UCSD-AML1 (cell line): ENCODE data around the gene RAB20.

Source experiments
- DNase-seq: peaks from one replicate; lab custom pipeline; 2025; ENCODE audit not compliant: unreplicated experiment; lab: John Stamatoyannopoulos, UW

The RAB20 gene

DNA sequence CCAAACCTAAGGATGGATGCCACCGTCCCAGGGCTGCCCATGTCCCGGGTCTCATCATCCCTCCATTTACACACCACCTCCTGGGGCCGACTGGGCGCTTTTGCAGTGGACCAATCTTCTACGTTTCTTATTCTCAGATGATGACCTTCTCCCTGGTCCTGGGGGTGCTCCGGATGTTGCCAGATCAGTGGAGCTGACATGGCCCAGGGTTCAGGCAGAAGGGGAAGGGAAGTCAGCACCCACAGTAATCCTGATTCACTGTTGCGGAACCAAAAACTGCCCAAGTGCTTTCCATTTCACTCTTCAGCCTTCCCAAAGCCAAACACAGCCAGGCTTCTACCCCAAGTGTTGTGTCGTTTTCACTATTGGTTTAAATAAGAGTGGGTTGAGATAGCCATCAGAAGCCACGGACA, 29.8 kb downstream of the RAB20 start:
- no peak for DNase-seq

GRCh38 chr13:110531100-110531499, 30.4 kb downstream of the RAB20 start:
- DNase-seq: no peak

DNA sequence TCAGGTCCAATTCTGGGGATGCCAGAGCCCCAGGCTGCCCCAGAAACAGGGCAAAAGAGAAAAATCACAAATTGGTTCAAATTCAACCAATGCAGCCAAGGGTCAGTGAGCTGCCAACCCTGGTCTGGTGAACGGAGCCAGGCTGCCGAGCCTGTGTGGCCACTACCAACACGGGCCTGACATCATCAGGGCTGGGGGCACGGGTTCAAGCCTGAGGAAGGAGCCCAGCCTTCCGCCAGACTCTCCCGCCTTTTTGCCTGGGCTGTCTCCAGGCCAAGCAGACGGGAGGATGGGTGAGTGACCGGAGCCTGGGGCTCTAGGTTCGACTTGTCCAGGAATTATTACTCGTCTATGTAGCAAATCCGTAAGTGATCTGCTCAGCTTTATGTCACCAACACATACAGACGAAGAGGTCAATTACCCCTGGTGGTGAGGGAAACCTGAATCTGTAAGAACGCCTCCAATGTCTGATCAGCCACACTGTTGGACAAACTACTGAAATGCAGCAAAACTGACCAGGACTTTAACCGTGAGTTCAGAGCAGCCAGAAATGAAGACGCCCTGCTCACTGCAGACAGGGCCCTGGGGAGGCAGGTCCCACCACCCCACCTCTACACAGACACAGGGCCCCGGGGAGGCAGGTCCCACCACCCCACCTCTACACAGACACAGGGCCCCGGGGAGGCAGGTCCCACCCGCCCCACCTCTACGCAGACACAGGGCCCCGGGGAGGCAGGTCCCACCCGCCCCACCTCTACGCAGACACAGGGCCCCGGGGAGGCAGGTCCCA, 31.8 kb downstream of the RAB20 start:
- no peak for DNase-seq

DNA sequence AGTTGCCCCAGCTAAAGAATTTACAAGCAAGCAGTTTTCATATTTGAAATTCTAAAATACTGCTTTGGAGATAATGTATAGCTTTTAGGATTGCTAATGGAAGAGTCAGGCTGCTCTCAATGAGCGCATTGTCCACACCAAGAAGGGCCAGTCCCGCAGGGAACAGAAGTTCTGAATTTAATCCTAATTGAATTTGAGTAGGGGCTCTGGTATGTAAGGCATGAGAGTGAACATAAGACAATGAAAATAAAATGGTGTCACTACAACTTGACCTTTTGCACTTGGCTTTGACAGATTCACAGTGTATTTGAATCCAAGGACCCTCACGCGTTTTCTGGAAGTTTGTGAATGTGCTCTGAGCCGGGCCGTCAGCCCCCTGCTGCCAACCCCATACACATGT, 32.6 kb downstream of the RAB20 start:
- no peak for DNase-seq

- no peak for DNase-seq
These were observed 33.2 kb downstream of the RAB20 start for GRCh38 chr13:110528371-110528770.

DNA sequence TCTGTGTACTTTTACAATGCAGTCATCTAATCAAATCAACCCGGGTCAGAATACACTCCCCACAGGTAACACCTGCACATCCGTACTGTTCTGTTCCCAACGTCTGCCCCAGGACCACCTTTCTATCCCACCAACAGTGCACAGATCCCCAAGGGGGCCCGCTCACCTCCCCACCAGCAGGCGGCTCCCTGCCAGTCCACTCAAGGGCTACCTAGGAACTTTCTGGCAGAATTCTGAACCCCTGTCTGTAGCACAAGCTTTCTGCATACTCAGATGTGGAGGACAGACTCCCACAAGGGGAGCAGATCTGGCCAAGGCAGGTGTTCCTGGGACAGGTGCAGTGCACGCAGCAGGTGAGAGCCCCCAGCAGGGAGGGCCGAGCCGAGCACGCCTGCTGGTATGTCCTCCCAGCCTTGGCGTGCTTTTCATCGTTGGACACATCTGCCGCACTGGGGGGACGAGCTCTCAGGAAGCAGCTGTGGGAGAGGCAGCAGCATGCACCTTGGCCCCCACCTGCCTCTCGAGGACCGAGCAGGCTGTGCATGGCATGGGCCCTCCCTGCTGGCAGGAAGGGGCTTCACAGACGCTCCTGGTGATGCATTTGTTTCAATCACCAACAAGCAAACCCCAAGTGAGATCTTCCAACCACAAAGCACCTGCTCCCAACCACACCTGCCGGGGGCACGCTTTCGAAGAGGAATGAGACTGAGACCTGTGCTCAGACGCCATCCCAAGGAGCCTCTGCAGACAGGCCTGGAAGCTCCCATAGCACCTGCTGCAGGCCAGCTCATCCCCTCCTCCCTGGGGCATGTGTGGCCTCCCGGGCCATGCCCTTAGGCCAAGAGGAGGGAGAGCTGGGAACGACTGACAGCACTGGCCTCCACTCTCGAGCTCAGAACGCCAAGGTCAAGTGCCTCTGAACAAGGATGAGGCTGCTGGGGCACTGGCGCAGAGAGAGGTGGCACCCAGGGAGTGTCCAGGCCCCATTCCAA, 35.9 kb downstream of the RAB20 start:
- no peak for DNase-seq

GRCh38 chr13:110524541-110525257, 36.8 kb downstream of the RAB20 start:
- DNase-seq: no peak

DNA sequence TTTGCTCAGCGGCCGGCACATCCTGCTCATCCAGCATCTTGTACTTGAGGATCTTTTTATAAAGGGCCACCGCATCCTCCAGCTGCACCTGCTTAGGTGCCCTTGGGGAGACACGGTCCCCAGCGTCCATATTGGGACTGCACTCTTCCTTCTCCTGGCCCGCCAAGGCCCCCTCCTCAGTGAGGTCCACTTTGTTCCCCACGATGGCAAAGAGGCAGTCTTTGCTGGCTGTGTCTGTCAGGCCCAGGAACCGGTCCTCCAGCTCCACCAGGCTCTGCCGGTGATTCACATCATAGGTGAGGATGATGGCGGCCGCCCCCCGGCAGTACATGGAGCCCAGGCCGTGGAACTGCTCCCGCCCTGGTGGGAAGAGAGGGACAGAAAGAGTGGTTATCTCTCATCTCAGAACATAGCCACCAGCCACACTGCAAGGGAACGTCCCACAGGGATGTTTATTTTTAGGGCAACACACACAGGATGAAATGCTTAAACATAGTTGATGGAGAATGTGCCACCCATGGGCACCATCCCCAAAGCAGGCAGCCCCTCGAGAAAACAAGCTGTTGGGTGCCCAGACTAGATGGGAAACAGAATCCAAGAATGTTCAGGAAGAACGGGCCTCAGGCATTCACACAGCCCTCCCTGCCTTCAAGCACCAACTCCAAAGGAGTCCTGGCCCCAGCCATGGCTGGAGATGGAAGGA, 37.5 kb downstream of the RAB20 start:
- no peak for DNase-seq

- no peak for DNase-seq
These were observed 38.3 kb downstream of the RAB20 start for GRCh38 chr13:110523180-110523579.

GRCh38 chr13:110522721-110523120, 38.8 kb downstream of the RAB20 start:
- DNase-seq: no peak

DNA sequence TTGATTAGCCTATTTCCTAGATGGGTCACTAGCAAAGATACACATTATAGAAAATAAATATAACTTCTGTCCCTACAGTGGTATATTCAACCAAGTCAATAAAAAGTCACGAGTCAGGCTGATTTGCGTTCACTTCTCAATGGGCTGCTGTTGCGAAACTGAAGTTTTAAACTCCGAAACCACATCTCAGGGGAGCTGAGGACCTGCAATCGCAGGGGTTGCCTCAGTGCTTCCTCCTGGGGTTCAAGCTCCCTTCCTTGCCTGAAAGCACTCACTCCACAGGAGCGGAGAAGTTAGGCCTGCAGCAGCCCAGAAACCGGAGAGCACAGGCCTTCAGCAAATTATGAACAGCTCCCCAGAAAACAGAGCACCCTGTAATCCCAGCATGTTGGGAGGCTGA, 39.6 kb downstream of the RAB20 start:
- DNase-seq: no peak

GRCh38 chr13:110521296-110521680, 40.2 kb downstream of the RAB20 start:
- DNase-seq: no peak

GRCh38 chr13:110520431-110521295, 40.9 kb downstream of the RAB20 start:
- peak; percentile 40 for DNase-seq

DNA sequence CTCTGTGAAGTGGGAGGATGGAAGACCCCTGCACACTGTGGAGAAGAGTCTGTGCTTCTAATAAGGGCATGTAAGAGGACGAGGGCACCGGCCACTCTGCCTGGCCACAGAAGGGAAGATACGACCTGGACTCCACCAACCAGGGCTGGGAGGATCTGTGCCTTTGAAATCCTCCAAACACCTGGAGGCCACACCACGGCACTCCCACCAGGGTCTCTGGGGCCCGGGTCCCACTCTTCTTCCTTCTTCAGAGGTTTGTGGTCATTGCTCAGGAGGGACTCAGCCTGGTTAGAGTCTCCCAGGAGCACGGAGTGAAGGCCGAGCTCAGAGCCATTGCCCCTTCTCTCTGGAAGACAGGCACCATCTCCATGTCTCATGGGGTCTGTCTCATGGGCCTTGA, 42.0 kb downstream of the RAB20 start:
- no peak for DNase-seq

DNA sequence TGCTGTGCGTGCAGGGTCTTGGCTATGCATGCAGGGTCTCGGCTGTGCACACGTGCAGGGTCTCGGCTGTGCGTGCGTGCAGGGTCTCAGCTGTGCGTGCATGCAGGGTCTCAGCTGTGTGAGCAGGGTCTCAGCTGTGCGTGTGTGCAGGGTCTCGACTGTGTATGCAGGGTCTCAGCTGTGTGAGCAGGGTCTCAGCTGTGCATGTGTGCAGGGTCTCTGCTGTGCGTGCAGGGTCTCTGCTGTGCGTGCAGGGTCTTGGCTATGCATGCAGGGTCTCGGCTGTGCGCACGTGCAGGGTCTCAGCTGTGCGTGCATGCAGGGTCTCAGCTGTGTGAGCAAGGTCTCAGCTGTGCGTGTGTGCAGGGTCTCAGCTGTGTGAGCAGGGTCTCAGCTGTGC, 42.5 kb downstream of the RAB20 start:
- DNase-seq: no peak

DNA sequence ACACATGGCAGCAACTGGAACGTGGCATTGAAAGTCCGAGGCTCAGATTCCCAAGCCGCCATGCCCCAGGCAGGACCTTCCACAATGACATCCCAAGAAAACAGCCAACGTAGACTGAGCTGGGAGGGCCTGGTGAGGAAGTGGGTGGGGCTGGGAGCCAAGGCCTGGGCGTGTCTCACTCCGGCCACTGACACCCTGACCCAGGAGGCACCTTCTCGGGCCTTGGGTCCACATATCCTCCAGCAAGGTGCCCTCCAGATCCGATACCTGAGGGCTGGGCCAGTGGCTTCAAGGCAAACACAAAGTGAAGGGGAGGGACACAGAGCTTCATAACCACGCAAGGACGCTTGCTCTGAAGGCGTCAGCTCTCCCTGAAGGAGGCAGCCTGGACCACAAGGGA, 43.0 kb downstream of the RAB20 start:
- no peak for DNase-seq

- DNase-seq: no peak
These were observed 43.3 kb downstream of the RAB20 start for GRCh38 chr13:110518226-110518525.

DNA sequence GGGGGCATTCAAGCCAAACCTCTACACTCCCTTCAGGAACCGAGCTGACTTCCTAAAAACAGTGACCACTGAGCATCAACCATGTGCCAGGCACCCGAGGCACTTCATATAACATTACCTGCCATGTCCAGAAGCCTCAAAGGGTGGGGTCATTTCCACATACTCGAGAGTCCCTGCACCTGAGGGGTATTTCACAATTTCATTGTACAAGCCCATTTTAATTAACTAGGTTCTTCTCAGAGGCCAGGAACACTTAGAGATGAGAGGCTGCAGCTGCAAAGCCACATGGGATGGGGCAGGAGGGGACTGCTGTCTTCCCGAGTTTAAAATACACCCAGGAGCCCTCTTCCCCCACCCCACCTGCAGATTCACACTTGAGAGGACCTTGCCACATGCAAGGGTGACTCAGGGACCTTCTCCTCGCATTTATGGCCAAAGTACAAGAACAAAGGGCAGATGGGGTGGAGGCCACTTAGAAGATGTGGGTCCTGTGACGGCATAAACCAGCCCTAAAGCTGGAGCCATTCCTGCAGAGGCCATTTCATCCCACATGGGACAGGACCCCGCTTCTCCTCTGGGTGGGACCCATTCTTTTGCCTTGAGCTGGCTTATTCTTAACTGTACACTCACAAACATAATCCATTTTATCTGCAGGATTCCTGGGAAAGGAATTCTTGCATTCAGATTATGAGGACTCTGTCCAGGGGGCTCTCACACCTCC, 43.9 kb downstream of the RAB20 start:
- no peak for DNase-seq

- DNase-seq: no peak
These were observed 45.0 kb downstream of the RAB20 start for GRCh38 chr13:110516500-110516899.
